HG02840 (cell line): ENCODE measurements around the gene INCENP.

Experiments
- ATAC-seq: cut with Tn5 transposase; IDR thresholded peaks from one replicate; pipeline ENCODE4 v1.9.1; 2021; ENCODE audit warnings: mild to moderate bottlenecking, moderate library complexity, moderate number of reproducible peaks; ENCODE audit not compliant: unreplicated experiment, low FRiP score

Gene INCENP

DNA sequence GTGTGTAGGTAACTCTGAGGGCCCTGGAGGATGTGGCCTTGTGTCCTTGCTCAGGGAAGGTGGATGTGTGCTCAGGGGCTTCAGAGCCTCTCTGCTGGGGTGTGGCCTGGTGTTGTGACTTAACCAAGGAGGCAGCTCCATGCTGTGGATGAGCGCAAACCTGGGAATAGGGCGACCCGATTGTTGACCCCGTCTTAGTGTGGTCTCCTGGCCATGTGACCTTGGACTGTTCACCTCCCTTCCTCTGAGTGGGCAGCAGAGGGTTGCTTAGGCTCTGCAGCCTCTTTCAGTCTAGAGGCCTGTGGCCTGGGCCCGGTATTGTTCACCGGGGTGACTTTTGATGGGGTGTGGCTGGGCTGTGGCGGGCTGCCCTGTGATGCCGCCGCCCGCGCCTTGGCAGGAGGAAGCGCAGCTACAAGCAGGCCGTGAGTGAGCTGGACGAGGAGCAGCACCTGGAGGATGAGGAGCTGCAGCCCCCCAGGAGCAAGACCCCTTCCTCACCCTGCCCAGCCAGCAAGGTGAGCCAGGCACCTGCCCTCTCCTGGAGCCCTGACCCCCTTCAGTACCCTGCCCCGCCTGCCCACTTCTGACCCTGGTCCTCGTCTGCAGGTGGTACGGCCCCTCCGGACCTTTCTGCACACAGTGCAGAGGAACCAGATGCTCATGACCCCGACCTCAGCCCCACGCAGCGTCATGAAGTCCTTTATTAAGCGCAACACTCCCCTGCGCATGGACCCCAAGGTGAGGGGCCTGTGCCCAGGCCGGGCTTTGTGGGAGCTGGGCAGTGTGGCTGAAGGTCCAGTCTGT lies 16.7 kb downstream of the INCENP start:
- ATAC-seq, result no peak

GRCh38 chr11:62141111-62142042 lies 17.6 kb downstream of the INCENP start:
- no peak for ATAC-seq

- ATAC-seq, result no peak
These were observed 18.2 kb downstream of the INCENP start for GRCh38 chr11:62142043-62142375.

GRCh38 chr11:62142921-62143320 lies 19.1 kb downstream of the INCENP start:
- no peak for ATAC-seq

GRCh38 chr11:62143727-62144126 lies 19.9 kb downstream of the INCENP start:
- ATAC-seq, result no peak

DNA sequence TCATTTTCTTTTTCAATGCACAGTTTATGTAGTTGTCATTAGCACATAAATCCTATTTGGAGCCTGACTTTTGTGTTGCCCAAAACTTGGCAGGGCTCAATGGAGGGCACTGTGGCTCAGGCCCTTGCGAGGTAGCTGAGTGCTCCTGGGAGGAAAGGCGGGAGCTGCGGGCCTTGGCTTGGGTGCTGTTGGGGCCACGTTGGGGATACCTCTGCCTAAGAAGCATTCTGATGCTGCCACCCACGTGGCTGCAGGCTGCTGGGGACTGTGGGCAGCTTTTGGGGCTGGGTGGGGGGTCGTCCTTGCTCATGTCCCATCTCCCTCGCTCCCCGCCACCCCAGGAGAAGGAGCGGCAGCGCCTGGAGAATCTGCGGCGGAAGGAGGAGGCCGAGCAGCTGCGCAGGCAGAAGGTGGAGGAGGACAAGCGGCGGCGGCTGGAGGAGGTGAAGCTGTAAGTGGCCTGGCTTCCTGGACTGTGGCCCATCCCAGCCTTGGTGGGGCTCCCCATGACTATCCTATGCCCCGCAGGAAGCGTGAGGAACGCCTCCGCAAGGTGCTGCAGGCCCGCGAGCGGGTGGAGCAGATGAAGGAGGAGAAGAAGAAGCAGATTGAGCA lies 20.9 kb downstream of the INCENP start:
- no peak for ATAC-seq

DNA sequence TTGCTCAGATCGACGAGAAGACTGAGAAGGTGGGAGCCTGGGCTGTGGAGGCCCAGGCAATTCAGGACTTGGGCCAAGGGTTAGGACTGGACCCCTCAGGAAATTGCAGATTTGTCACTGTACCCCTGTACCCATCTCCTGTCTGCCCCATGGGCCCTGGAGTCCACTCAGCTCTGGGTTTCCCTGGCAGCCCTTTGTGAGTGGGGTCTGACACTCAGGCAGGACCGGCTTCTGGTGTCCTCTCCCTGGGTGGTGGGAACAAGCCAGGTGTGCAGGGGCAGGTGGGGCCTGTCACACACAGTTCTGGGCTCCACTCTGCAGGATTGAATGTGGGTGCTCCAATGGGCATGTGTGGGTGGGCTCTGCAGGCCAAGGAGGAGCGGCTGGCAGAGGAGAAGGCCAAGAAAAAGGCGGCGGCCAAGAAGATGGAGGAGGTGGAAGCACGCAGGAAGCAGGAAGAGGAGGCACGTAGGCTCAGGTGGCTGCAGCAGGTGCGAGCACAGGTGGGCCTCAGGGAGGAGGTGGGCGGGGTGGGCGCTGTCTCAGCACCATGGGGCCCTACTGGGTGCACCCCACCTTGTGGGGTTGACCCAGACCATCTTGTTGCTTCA lies 21.6 kb downstream of the INCENP start:
- ATAC-seq, result no peak

DNA sequence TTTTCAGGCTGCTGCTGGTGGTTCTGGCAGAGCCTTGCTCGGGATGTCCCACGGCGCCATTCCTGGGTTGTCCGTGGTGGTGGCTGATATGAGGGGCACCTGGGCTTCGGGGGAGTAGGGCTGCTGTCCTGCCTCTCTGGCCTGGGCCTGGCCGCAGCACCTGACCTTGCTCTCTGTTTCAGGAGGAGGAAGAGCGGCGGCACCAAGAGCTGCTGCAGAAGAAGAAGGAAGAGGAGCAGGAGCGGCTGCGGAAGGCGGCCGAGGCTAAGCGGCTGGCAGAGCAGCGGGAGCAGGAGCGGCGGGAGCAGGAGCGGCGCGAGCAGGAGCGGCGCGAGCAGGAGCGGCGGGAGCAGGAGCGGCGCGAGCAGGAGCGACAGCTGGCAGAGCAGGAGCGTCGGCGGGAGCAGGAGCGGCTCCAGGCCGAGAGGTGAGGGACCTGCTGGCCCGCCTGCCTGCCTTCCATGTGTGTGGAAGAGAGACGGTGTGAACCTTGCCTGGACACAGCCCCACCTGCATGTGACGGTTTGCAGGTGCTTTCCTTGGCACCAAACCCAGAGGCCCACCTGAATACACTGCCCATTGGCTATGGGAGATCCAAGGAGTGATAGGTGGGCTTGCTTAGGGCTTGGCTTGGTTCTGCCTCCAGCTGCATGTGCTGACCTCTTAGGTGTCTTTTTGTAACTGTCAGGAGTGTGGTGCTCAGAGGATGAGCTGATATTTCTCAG lies 22.8 kb downstream of the INCENP start:
- ATAC-seq, result no peak

DNA sequence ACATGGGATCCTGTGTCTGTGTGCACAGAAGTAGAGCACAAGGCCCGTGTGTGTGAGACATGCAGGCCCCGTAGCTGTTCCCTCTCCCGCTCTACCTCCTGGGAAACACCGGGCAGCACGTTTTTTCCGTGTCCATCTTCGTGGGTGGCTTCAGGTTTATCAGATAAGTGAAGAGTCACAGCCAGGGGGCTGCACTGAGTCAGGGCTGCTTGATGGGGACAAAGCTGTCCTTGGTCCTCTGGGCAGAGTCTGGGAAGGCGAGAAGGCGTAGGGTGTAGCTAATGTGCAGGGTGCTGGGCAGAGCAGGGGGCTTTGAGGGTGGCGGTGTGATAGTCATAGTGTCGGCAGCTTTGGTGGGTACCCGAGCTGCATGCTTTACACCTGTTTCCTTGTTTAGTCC lies 23.7 kb downstream of the INCENP start:
- no peak for ATAC-seq

- ATAC-seq, result no peak
These were observed 24.6 kb downstream of the INCENP start for GRCh38 chr11:62148271-62148980.

DNA sequence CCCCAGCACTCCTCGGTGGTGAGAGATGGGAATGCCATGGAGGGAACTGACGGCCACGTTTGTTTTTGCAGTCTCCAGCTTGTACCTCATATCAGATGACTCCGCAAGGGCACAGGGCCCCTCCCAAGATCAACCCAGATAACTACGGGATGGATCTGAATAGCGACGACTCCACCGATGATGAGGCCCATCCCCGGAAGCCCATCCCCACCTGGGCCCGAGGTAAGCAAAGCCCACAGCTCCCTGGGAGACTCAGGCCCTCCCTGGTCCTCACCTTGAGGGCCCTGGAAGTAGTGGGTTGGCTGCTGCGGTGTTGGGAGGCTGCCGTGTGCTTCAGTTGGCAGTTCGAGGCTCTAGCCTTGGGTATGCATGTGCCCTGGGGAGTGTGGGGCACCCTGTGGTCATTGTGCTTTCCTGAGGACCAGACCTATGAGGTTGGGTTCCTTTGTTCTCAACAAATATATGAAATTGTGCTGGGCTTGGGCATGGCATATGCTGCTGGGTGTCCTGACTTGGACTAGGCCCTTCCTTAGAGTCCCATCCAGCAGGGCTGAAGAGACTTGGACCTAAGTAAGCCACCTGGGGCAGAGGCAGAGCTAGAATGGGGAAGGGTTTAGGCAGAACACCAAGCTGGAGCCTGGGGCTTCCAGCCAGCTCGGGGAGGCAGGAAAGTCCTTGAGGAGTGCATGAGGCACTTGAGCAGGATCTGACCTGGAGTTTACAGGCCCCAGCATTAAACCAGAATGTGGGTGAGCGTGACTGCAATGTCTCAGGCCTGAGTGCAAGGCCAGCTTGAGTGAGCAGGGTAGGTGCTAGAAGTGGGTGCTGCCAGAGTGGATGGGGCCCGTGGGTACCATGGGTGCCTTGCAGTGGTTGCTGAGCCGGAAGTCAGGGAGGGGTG lies 26.4 kb downstream of the INCENP start:
- ATAC-seq, result no peak

DNA sequence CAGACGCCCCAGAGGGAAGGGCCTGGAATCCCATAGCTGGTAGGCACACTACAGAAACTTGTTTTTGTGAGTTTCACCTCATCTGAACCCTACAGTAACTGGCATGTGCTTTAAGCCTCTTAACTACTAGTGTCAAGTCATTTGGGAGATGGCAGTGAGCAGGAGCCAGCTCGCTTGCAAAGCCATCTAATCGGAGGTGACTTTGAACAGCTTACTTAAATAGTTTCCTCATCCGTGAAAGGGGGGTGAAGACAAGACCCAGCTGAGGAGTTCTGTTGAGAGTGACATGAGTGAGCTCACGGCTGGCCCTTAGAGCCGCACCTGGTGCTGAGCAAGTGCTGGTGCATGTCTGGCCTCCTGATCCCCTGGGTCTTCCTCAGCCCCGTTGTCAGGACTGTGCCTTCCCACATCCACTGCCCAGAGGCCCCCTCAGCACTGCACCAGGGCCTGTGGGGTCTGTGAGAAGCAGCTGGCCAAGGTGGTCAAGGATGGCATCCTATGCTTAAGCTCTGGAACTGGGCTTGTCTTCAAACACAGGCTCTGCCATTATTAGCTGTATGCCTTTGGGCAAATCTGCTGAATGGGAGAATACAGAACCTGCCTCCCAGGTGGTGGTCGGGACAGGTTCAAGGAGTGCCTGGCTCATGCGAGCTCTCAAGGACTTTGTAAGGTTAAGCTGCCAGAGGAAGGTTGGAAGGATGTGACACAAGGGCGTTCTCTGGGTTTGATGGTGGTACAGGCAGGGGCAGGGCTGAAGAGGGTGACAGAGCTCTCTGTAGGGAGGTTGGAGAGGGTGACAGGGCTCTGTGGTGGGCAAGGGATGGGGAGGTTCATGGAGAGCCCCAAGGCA lies 27.3 kb downstream of the INCENP start:
- ATAC-seq, result no peak

DNA sequence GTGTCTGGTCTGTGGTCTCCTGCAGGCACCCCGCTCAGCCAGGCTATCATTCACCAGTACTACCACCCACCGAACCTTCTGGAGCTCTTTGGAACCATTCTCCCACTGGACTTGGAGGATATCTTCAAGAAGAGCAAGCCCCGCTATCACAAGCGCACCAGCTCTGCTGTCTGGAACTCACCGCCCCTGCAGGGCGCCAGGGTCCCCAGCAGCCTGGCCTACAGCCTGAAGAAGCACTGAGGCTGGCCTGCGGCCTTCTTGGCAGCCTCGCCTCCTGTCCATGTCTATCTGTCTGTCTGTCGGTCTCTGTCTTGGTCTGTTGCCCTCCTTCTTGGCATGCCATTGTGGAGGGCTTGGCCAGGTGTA lies 27.9 kb downstream of the INCENP start:
- no peak for ATAC-seq

DNA sequence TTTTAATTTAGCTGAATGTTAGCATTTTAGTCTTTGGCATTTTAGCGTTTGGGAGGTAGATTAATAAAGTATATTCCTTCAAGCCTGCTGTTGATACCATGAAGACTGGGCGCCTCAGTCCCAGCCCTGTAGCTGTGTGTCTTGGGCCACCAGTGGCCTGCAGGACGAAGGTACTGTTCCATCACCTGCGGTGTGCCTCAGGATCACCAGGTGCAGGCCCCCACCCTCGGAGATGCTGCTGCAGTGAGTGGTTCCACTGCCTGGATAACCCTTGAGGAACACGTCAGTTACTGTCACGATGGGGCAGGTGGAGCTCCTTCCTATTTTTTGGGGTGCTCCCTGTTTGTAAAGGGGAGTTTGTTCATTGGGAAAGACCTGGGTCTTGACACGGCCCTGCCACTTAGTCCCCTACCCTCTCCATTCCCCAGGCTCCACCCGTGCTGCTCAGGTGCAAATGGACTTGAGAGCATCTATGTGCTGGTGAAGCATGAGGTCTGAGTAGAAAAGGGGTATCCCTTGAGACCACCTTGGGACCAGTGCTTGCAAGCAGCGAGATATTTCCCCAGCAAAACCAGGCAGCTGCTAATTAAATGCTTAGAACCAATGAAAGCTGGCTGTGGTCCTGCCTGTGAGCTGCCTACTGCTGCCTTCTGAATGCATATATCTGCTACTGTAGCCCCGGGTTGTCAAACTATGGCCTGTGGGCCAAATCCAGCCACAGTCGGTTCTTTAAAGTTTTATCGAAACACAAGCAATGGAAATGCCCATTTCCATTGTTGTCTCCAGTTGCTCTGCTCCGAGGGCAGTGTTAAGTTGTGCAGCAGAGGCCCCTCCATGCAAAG lies 28.7 kb downstream of the INCENP start:
- ATAC-seq, result no peak

GRCh38 chr11:62153087-62153395 lies 29.2 kb downstream of the INCENP start:
- no peak for ATAC-seq

DNA sequence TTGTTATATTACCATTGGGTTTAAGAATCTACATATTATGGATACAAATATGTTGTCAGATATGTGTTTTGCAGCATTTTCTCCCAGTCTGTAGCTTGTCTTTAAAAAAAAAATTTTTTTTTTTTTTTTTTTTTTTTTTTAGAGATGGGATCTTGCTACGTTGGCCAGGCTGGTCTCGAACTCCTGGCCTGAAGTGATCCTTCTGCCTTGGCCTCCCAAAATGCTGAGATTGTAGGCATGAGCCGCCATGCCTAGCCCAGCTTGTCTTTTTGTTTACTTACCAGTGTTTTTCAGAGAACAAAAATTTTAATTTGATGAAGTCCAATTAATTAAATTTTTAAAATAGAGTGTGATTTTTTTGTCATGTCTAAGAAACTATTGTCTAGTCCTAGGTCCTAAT lies 29.8 kb downstream of the INCENP start:
- ATAC-seq, result no peak

GRCh38 chr11:62157603-62158002 lies 33.8 kb downstream of the INCENP start:
- ATAC-seq, result no peak
